Suprapubic skin (tissue), 4 donors: ENCODE results near the gene RNF32. TPM values are rescaled to one million over a fixed set of nuclear protein-coding genes. Genes with fewer than 3 reads are reported as not detected.

Experiments
- DNase-seq, 2 donors: peaks; one replicate each; pipeline ENCODE4 v3.0.0-alpha.2; 2019; ENCODE audit warnings: low spot score in 2 of 2
- H3K27ac ChIP-seq: fragments of 200-600 bp; sonication (generic); one replicate; pipeline ENCODE4 v1.5.1; 2019
- H3K27me3 ChIP-seq: fragments of 200-600 bp; sonication (generic); one replicate; pipeline ENCODE4 v1.5.1; 2019
- H3K36me3 ChIP-seq: fragments of 200-600 bp; sonication (generic); one replicate; pipeline ENCODE4 v1.5.1; 2019
- H3K4me1 ChIP-seq: fragments of 200-600 bp; sonication (generic); one replicate; pipeline ENCODE4 v1.5.1; 2019
- H3K4me3 ChIP-seq: fragments of 200-600 bp; sonication (generic); one replicate; pipeline ENCODE4 v1.5.1; 2019; ENCODE audit warnings: mild to moderate bottlenecking
- H3K9me3 ChIP-seq: fragments of 200-600 bp; sonication (generic); one replicate; pipeline ENCODE4 v1.5.1; 2019
- EP300 ChIP-seq: sonication (generic); formaldehyde crosslinking; IDR thresholded peaks from one replicate; pipeline ENCODE4 v1.6.1; 2017; ENCODE audit warnings: antibody characterized with exemption
- POLR2A ChIP-seq, 2 donors: fragments of 450-650 bp; IDR thresholded peaks; one replicate each; pipeline ENCODE4 v1.6.1; 2017; ENCODE audit warnings: antibody characterized with exemption in 2 of 2, mild to moderate bottlenecking in 2 of 2, moderate library complexity in 2 of 2
- POLR2AphosphoS5 ChIP-seq, 3 donors: sonication (generic); formaldehyde crosslinking; IDR thresholded peaks; one replicate each; pipeline ENCODE4 v1.6.1; 2017; ENCODE audit warnings: antibody characterized with exemption in 3 of 3
- WGBS: methylation state at CpG from one replicate; pipeline ENCODE4 v1.1.5; 2018; 5-methylcytosine and 5-hydroxymethylcytosine counted together
- total RNA-seq, 4 donors: library from RNA; depleted of rRNA; stranded (reverse); fragments of >200 nt; gene quantifications; one replicate each; pipeline ENCODE4 v1.1.0, GENCODE V29; 2016
- TF ChIP-seq, protein P1 (sequence below), 2 donors: fragments of 200-600 bp in 1 of 2; fragments of 450-650 bp in 1 of 2; sonication (generic) in 1 of 2; IDR thresholded peaks; one replicate each; pipeline ENCODE4 v1.5.1; 2016 to 2019; ENCODE audit warnings: antibody characterized with exemption in 2 of 2, mild to moderate bottlenecking in 1 of 2, moderate library complexity in 1 of 2

RNF32 gene
- total RNA-seq, 4 donors from 2014 or later, result 0.29 to 0.32 TPM; not detected in 2

DNA sequence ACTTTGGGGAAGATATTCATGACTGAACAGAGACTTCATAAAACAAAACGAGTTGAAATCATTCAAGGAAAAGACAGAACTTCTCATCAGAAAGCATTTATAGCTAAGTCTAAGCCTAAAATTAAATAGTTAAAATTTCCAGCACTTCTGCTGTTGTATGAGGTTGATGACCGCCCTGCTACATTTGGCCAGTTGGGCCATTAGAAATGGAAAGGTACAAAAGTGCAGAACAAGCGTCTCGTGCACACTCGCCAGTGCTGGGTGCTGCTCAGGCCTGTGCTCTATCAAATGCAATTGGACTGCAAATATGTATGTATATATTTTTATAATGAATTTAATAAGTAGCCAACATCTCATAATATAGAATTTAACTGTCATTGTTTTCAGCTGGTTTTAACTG is 34.4 kb upstream of the RNF32 start:
- TF ChIP-seq EP300 (no peak), POLR2A (IDR thresholded peaks at IDR 0.05) (no peak), POLR2AphosphoS5 (IDR thresholded peaks at IDR 0.05) (no peak)
- TF ChIP-seq, protein P1, sequence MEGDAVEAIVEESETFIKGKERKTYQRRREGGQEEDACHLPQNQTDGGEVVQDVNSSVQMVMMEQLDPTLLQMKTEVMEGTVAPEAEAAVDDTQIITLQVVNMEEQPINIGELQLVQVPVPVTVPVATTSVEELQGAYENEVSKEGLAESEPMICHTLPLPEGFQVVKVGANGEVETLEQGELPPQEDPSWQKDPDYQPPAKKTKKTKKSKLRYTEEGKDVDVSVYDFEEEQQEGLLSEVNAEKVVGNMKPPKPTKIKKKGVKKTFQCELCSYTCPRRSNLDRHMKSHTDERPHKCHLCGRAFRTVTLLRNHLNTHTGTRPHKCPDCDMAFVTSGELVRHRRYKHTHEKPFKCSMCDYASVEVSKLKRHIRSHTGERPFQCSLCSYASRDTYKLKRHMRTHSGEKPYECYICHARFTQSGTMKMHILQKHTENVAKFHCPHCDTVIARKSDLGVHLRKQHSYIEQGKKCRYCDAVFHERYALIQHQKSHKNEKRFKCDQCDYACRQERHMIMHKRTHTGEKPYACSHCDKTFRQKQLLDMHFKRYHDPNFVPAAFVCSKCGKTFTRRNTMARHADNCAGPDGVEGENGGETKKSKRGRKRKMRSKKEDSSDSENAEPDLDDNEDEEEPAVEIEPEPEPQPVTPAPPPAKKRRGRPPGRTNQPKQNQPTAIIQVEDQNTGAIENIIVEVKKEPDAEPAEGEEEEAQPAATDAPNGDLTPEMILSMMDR (IDR thresholded peaks at IDR 0.05), result no peak
- peaks cover 15% of the 10 kb centered on the region for H3K27me3 ChIP-seq
- peaks cover 7% of the 10 kb centered on the region for H3K4me1 ChIP-seq
- WGBS, result 61% methylated on average over 5 of the region's 5 CpGs
- H3K9me3 ChIP-seq, result no peaks in the 10 kb centered on the region
- DNase-seq, result no peak
- H3K27ac ChIP-seq, result no peak overlapping the region
- no peaks in the 10 kb centered on the region for H3K36me3 ChIP-seq
- no peak overlapping the region for H3K4me3 ChIP-seq

DNA sequence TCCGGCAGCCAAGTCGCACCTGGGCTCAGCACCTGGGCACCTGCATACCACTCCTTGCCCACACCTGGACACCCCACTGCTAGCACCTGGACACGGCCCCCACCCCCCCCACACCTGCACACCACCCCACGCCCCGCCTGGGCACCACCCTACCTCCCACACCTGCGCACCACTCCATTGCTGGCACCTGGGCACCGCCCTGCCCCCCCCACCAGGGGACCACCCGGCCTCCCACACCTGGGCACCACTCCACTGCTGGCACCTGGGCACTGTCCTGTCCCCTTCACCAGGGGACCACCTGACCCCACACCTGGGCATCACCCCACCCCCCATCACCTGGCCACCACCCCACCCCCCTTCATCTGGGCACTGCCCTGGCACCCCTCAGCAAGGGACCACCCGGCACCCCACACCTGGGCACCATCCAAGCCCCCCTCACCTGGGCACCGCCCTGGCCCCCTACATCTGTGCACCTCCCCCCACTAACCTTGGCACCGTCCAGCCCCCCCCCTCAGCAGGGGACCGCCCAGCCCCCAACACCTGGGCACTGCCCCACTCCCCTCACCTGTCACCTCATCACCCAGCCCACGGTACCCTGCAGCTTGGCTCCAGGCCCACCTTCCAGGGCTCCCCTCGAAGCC is 33.8 kb upstream of the RNF32 start:
- no peak for TF ChIP-seq EP300
- no peak for TF ChIP-seq POLR2A (IDR thresholded peaks at IDR 0.05)
- TF ChIP-seq, protein P1 (IDR thresholded peaks at IDR 0.05), result no peak
- no peak for TF ChIP-seq POLR2AphosphoS5 (IDR thresholded peaks at IDR 0.05)
- WGBS, result 86% methylated on average over 12 of the region's 14 CpGs
- no peaks in the 10 kb centered on the region for H3K9me3 ChIP-seq
- H3K4me3 ChIP-seq, result peak overlapping the region; percentile 43
- no peaks in the 10 kb centered on the region for H3K36me3 ChIP-seq
- peaks cover 15% of the 10 kb centered on the region for H3K27me3 ChIP-seq
- H3K27ac ChIP-seq, result no peak overlapping the region
- DNase-seq, result no peak
- peaks cover 7% of the 10 kb centered on the region for H3K4me1 ChIP-seq

DNA sequence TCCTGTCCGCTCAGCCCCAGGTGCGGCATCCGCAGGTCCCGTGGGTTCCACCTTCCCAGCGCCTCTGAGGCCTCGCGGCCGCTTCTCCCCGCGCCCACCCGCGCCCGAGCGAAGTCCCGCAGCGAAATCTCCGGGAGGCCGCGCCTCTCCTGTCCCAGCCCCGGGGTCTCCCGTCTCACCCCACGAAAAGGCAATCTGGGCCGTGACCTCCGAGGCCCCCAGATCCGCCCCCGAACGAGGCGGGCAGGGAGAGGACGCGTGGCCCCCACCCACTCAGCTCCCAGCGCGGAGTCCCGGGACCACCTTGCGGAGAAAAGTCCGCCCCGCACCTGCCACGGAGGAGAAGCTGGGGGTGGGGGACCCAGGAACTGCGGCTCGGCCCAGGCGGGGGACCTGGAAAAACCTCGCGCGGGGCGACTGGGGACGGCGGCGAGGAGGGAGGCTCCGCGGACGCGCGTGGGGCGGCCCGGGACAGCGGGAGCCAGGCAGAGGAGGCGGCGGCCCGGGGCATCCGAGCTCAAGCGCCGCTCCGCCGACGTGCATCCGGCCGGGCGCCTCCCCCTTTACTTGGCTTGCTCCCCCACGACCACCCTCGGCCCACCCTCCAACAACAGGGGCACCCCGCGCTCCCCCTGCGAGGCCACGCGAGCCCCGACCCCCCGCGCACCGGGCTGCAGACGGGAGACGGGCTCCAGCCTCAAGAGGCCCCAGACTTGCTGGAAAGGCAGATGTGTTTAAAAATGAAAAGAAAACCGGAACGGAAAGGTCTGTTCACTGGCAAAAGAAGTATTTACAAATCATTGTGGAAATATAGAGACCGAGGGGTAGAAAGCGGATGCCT is 33.0 kb upstream of the RNF32 start:
- DNase-seq, result no peak
- no peak overlapping the region for H3K27ac ChIP-seq
- H3K27me3 ChIP-seq, result peaks cover 15% of the 10 kb centered on the region
- H3K36me3 ChIP-seq, result no peaks in the 10 kb centered on the region
- WGBS, result 29% methylated on average over 67 of the region's 84 CpGs
- TF ChIP-seq EP300 (no peak), POLR2AphosphoS5 (IDR thresholded peaks at IDR 0.05) (no peak)
- peaks cover 7% of the 10 kb centered on the region for H3K4me1 ChIP-seq
- no peaks in the 10 kb centered on the region for H3K9me3 ChIP-seq
- peak overlapping the region; percentile 43 for H3K4me3 ChIP-seq

DNA sequence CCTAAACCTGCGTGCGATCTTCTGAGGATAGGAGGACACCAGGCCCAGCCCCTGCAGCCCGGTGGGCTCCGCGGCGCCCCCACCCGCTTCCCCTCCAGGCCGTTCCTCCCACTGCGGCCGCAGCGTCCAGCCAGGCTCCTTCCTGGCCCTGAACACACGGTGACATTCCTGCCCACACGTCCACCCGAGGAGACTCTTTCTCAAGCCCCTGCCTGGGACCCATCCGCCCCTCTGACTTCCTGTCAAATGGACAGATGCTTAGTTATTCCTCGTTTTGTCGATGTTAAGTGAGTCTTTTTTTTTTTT is 32.4 kb upstream of the RNF32 start:
- peaks cover 15% of the 10 kb centered on the region for H3K27me3 ChIP-seq
- no peak for TF ChIP-seq EP300
- TF ChIP-seq, protein P1 (IDR thresholded peaks at IDR 0.05), result no peak
- H3K4me1 ChIP-seq, result peaks cover 7% of the 10 kb centered on the region
- H3K9me3 ChIP-seq, result no peaks in the 10 kb centered on the region
- H3K36me3 ChIP-seq, result no peaks in the 10 kb centered on the region
- no peak overlapping the region for H3K27ac ChIP-seq
- H3K4me3 ChIP-seq, result peak overlapping the region; percentile 43
- no peak for DNase-seq
- WGBS, result 36% methylated on average over 17 of the region's 17 CpGs

DNA sequence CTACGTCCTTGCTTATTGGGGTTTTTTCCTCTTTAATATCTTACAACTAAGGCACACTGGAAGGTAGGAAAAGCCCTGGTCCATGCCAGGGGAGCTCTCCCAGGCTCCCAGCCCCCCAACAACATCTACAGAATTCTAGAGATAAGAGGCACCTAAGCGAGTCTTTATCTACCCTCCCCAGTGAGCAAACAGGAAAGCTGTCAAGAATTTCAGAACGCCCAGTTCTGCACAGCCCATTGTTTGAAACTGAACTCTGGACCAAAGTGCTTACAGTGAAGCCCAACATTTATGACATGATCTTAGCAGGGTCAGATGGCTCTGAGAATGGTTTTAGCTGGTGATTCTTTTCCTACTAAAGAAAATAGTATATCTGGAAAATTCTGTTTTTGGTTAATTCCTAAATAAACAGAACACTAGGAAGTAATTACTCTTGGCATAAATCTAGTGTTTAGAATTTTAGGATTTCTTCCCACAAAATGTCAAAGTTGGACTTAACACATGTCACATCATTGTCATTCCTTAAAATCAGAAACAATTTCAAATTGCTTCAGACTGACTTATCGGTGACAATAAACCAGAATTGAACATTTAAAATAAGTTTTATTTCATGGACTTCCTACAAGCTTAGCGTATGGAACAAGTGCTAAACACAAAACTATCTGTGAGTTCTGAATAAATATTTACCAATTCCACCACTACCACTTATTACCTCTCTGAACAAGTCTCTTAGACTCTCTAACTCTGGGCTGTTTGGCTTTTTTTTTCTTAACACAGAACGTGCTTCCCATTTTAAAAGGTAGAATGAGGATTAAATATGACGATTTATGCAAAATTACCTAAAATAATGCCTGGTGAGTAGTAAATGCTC is 31.3 kb upstream of the RNF32 start:
- 73% methylated on average over 7 of the region's 7 CpGs for WGBS
- DNase-seq, result no peak
- H3K27ac ChIP-seq, result no peak overlapping the region
- H3K4me3 ChIP-seq, result no peak overlapping the region
- no peaks in the 10 kb centered on the region for H3K36me3 ChIP-seq
- H3K27me3 ChIP-seq, result peaks cover 15% of the 10 kb centered on the region
- peaks cover 7% of the 10 kb centered on the region for H3K4me1 ChIP-seq
- no peaks in the 10 kb centered on the region for H3K9me3 ChIP-seq
- TF ChIP-seq POLR2A (IDR thresholded peaks at IDR 0.05), result no peak
- TF ChIP-seq, protein P1 (IDR thresholded peaks at IDR 0.05), result no peak
- TF ChIP-seq EP300, result no peak
- no peak for TF ChIP-seq POLR2AphosphoS5 (IDR thresholded peaks at IDR 0.05)
